MCF 10A (cell line): ENCODE results near the gene SEMG2. TPM values are rescaled to one million over a fixed set of nuclear protein-coding genes. Genes with fewer than 3 reads are reported as not detected.

Experiments
- BruUV-seq: library from RNA; stranded (reverse); fragments of 400-500 nt; replicated peaks from 2 replicates; lab custom pipeline; 2021; lab: Mats Ljungman, UMichigan
- CTCF ChIA-PET: fragments of 300-600 bp; sonication (Branson Sonifier 250); formaldehyde crosslinking; extraction: SDS; loops from one replicate; lab custom pipeline; 2021; ENCODE audit warnings: antibody characterized with exemption, inconsistent platforms; lab: Yijun Ruan, JAX
- POLR2A ChIA-PET: fragments of 300-600, 350-650 bp; sonication (Branson Sonifier 250); formaldehyde crosslinking; extraction: SDS; loops from one replicate; lab custom pipeline; 2020; ENCODE audit warnings: antibody characterized with exemption, inconsistent platforms; lab: Yijun Ruan, JAX
- DNase-seq: peaks from one replicate; pipeline ENCODE4 v3.0.0-alpha.2; 2018; ENCODE audit not compliant: unreplicated experiment
- H3K27ac Mint-ChIP-seq: one replicate; pipeline ENCODE4 v1.8.0; 2022; ENCODE audit warnings: mild to moderate bottlenecking, low read depth, mixed read lengths; ENCODE audit not compliant: unreplicated experiment
- H3K27me3 Mint-ChIP-seq: one replicate; pipeline ENCODE4 v1.8.0; 2022; ENCODE audit warnings: mixed read lengths; ENCODE audit not compliant: insufficient read depth, unreplicated experiment
- H3K36me3 Mint-ChIP-seq: one replicate; pipeline ENCODE4 v1.8.0; 2022; ENCODE audit warnings: mild to moderate bottlenecking, moderate library complexity, mixed read lengths; ENCODE audit not compliant: insufficient read depth, unreplicated experiment
- H3K4me1 Mint-ChIP-seq: one replicate; pipeline ENCODE4 v1.8.0; 2022; ENCODE audit warnings: mixed read lengths; ENCODE audit not compliant: insufficient read depth, unreplicated experiment
- H3K4me3 Mint-ChIP-seq: one replicate; pipeline ENCODE4 v1.8.0; 2022; ENCODE audit warnings: mild to moderate bottlenecking, moderate library complexity, mixed read lengths; ENCODE audit not compliant: unreplicated experiment
- H3K9me3 Mint-ChIP-seq: one replicate; pipeline ENCODE4 v1.8.0; 2022; ENCODE audit warnings: mixed read lengths; ENCODE audit not compliant: unreplicated experiment
- CTCF ChIP-seq: fragments of 200-600 bp; IDR thresholded peaks from one replicate; pipeline ENCODE4 v1.8.0; 2022; ENCODE audit warnings: antibody characterized with exemption, mild to moderate bottlenecking; ENCODE audit not compliant: unreplicated experiment
- intact Hi-C: fragments of 100-400 bp; cut with micrococcal nuclease; formaldehyde crosslinking; loops from 2 replicates; pipeline ENCODE4 v1.14.1; 2022
- total RNA-seq: library from RNA; stranded (reverse); gene quantifications from 2 replicates; pipeline ENCODE4 v1.2.3, GENCODE V29; 2022

The SEMG2 gene
- total RNA-seq, 1 experiment from 2014 or later, result not detected

- Mint-ChIP-seq H3K4me3 (no peak overlapping the region), H3K9me3 (peaks cover 7% of the 10 kb centered on the region), H3K4me1 (peaks cover 7% of the 10 kb centered on the region), H3K27me3 (no peaks in the 10 kb centered on the region), H3K36me3 (no peaks in the 10 kb centered on the region), H3K27ac (no peak overlapping the region)
- CTCF ChIA-PET, result interaction anchor here (0.6 to 3.6 kb wide), 7 partner anchors 14 to 293 kb away, joined by 3 to 19 read pairs (median 5); partner anchors contain the start of gene SLPI
- no peak for TF ChIP-seq CTCF
- BruUV-seq, result no TSS peak
- POLR2A ChIA-PET, result interaction anchor here (0.7 to 2.7 kb wide), 5 partner anchors 10 to 109 kb away, joined by 3 to 11 read pairs (median 3); partner anchors contain the start of gene SLPI
- no peak for DNase-seq
- intact Hi-C loops, result no loop called here
Observed at GRCh38 chr20:45269056-45269455, 47.9 kb downstream of the SEMG2 start.

- no TSS peak for BruUV-seq
Observed at GRCh38 chr20:45269754-45270270, 48.6 kb downstream of the SEMG2 start.

More at GRCh38 chr20:45269754-45270270, 48.6 kb downstream of the SEMG2 start:
- no peak for DNase-seq
- ChIA-PET POLR2A (interaction anchor here (0.9 to 2.7 kb wide), 4 partner anchors 10 to 24 kb away, joined by 3 to 11 read pairs (median 4); partner anchors contain the start of gene SLPI), CTCF (interaction anchor here (0.6 to 3.6 kb wide), 6 partner anchors 15 to 474 kb away, joined by 3 to 19 read pairs (median 4); partner anchors contain the start of gene SLPI)
- no peak overlapping the region for H3K4me3 Mint-ChIP-seq
- intact Hi-C loops, result no loop called here
- TF ChIP-seq CTCF, result no peak
- H3K4me1 Mint-ChIP-seq, result peaks cover 7% of the 10 kb centered on the region
- no peaks in the 10 kb centered on the region for H3K27me3 Mint-ChIP-seq
- H3K36me3 Mint-ChIP-seq, result no peaks in the 10 kb centered on the region
- no peak overlapping the region for H3K27ac Mint-ChIP-seq
- H3K9me3 Mint-ChIP-seq, result peaks cover 7% of the 10 kb centered on the region

Other genes with a start within 250 kb of the SEMG2 start
- not detected in 2 replicates for gene KCNS1, start 120.2 kb upstream of the SEMG2 start, total RNA-seq
- not detected in 2 replicates for gene WFDC5, start 106.2 kb upstream of the SEMG2 start, total RNA-seq
- not detected in 2 replicates for gene WFDC12, start 96.9 kb upstream of the SEMG2 start, total RNA-seq
- 1.0 and 2.8 TPM in 2 replicates for gene PI3, start 46.5 kb upstream of the SEMG2 start, total RNA-seq
- not detected in 2 replicates for gene SEMG1, start 14.3 kb upstream of the SEMG2 start, total RNA-seq
- 273 and 284 TPM in 2 replicates for gene SLPI, start 33.2 kb downstream of the SEMG2 start, total RNA-seq
- gene RBPJL, start 85.5 kb downstream of the SEMG2 start, total RNA-seq, result not detected in 2 replicates
- 0.20 TPM in 1 of 2 replicates, not detected in the other for gene MATN4, start 86.9 kb downstream of the SEMG2 start, total RNA-seq
- 180 and 209 TPM in 2 replicates for gene SDC4, start 127.1 kb downstream of the SEMG2 start, total RNA-seq
- 19.1 and 28.2 TPM in 2 replicates for gene SYS1, start 141.8 kb downstream of the SEMG2 start, total RNA-seq
- not detected in 2 replicates for gene TP53TG5, start 157.0 kb downstream of the SEMG2 start, total RNA-seq
- gene DBNDD2, start 186.9 kb downstream of the SEMG2 start, total RNA-seq, result 9.1 and 13.0 TPM in 2 replicates
- gene PIGT, start 194.8 kb downstream of the SEMG2 start, total RNA-seq, result 79.4 and 84.3 TPM in 2 replicates
- not detected in 2 replicates for gene WFDC2, start 248.4 kb downstream of the SEMG2 start, total RNA-seq